HT-29 (cell line): ENCODE results near the gene NPY5R. TPM values are rescaled to one million over a fixed set of nuclear protein-coding genes. Genes with fewer than 3 reads are reported as not detected.

Source experiments
- DNase-seq: peaks from one replicate; pipeline ENCODE4 v3.0.0-alpha.2; 2015; ENCODE audit warnings: low spot score
- total RNA-seq: library from RNA; depleted of rRNA; stranded (reverse); fragments of >200 nt; shearing (Covaris generic); gene quantifications from 2 replicates; pipeline ENCODE4 v1.2.3, GENCODE V29; 2014; rRNA removed

Gene NPY5R
- total RNA-seq, result not detected in 2 replicates

GRCh38 chr4:163343604-163344146 is at the start of gene NPY5R:
TSS of gene NPY5R (plus strand) at chr4:163343892. CDS start at chr4:163350274, 6,382 bp downstream.
- no peak for DNase-seq

- DNase-seq, result no peak
Measured at GRCh38 chr4:163295138-163295537, 48.6 kb upstream of the NPY5R start.

GRCh38 chr4:163300445-163300844 is 43.2 kb upstream of the NPY5R start:
- DNase-seq, result no peak

GRCh38 chr4:163303069-163303468 is 40.6 kb upstream of the NPY5R start:
- no peak for DNase-seq

- DNase-seq, result no peak
Measured at GRCh38 chr4:163309466-163309865, 34.2 kb upstream of the NPY5R start.

GRCh38 chr4:163317110-163317509 is 26.6 kb upstream of the NPY5R start:
- no peak for DNase-seq

- DNase-seq, result no peak
Measured at GRCh38 chr4:163330916-163331628, 12.6 kb upstream of the NPY5R start.

GRCh38 chr4:163331629-163332376 is 11.9 kb upstream of the NPY5R start:
- DNase-seq, result no peak

GRCh38 chr4:163332526-163333406 is 10.9 kb upstream of the NPY5R start, which contains the start of gene NPY1R:
TSS of gene NPY1R (minus strand) at chr4:163332596. CDS start at chr4:163326554, 6,042 bp downstream.
- DNase-seq, result peak; percentile 61

- no peak for DNase-seq
Measured at GRCh38 chr4:163335384-163335783, 8.3 kb upstream of the NPY5R start.

- DNase-seq, result no peak
Measured at GRCh38 chr4:163344147-163345125, 744 bp downstream of the NPY5R start.

- no peak for DNase-seq
Measured at GRCh38 chr4:163350672-163351071, 7.0 kb downstream of the NPY5R start.

GRCh38 chr4:163353054-163353453 is 9.4 kb downstream of the NPY5R start:
- DNase-seq, result no peak

GRCh38 chr4:163356104-163356503 is 12.4 kb downstream of the NPY5R start:
- no peak for DNase-seq

- DNase-seq, result peak; percentile 18
Measured at GRCh38 chr4:163367651-163368050, 24.0 kb downstream of the NPY5R start.

- DNase-seq, result no peak
Measured at GRCh38 chr4:163372029-163372428, 28.3 kb downstream of the NPY5R start.

- DNase-seq, result peak; percentile 32
Measured at GRCh38 chr4:163378661-163379060, 35.0 kb downstream of the NPY5R start.

GRCh38 chr4:163380703-163381102 is 37.0 kb downstream of the NPY5R start:
- no peak for DNase-seq

- no peak for DNase-seq
Measured at GRCh38 chr4:163382178-163382869, 38.6 kb downstream of the NPY5R start.

- DNase-seq, result no peak
Measured at GRCh38 chr4:163384434-163384833, 40.7 kb downstream of the NPY5R start.
